Measurements from ENCODE around the gene TEDDM1. TPM values are rescaled to one million over a fixed set of nuclear protein-coding genes. Genes with fewer than 3 reads are reported as not detected.

TEDDM1 gene
- polyA plus RNA-seq, 1 donor (not counting 4 experiments of a cell fraction or from before 2014, with no cell fraction given), result not detected

DNA sequence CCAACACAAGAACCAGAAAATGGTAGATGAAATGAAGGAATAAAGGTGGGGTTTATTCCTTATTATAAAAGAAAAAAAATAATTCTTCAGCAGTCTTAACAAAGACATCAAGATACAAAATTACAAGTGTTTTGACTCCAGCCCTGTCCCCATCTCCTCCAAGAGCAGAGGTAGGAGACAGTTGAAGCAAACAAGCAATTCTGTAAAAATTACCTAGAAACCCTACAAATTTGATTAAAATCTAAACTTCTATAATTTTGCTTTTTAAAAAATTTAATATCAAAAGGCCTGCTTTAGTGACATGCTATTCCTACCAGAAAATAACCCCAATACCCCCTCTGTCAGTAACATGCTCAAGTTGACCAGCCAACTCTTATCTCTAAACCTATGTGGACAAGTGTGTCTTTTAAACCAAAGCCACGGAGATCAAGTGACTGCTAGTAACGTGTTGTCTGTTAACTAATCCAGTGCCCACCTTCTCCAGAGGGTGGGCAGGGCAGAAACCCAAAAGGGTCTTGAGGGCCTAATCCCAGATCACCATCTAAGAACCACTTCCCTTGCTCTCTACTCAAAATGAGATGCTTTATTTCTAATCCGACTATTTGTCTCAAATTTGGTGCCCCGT is 17.3 kb downstream of the TEDDM1 start:
- H3K27ac ChIP-seq (ENCODE audit: control insufficient read depth, insufficient read depth, low read length), result no peak overlapping the region
- no peaks in the 10 kb centered on the region for H3K27me3 ChIP-seq (ENCODE audit: control insufficient read depth, extremely low read depth, insufficient read depth, low read length)
- no peak overlapping the region for H2AFZ ChIP-seq (ENCODE audit: control insufficient read depth, low read length)
- FAIRE-seq, result no peak
- H3K79me2 ChIP-seq (ENCODE audit: control insufficient read depth, insufficient read depth, low read length), result peaks cover 7% of the 10 kb centered on the region
- peaks cover 33 to 36% of the 10 kb centered on the region in 2 experiments for H3K36me3 ChIP-seq (ENCODE audit: control insufficient read depth in 2 of 2, extremely low read depth in 1 of 2, insufficient read depth in 2 of 2, low read length in 2 of 2)
- H3K4me3 ChIP-seq (ENCODE audit: control insufficient read depth in 2 of 3, extremely low read depth in 1 of 3, insufficient read depth in 2 of 3, low read depth in 1 of 3, low read length in 3 of 3), result no peak overlapping the region
- no peaks in the 10 kb centered on the region for H3K9me1 ChIP-seq (ENCODE audit: control insufficient read depth, extremely low read depth, insufficient read depth, low read length)
- H3K4me1 ChIP-seq (ENCODE audit: control insufficient read depth, extremely low read depth, insufficient read depth, low read length), result no peaks in the 10 kb centered on the region
- no peak for DNase-seq (ENCODE audit: low read depth, low spot score)
- H3K9me3 ChIP-seq (ENCODE audit: control insufficient read depth, low read depth, low read length), result no peaks in the 10 kb centered on the region
- H4K20me1 ChIP-seq (ENCODE audit: control insufficient read depth, extremely low read depth, insufficient read depth, low read length), result peaks cover 3% of the 10 kb centered on the region
- H3K9ac ChIP-seq (ENCODE audit: control insufficient read depth, extremely low read depth, insufficient read depth, low read length), result no peak overlapping the region
- TF ChIP-seq CTCF (optimal IDR thresholded peaks at IDR 0.05 in 1 of 3, IDR thresholded peaks at IDR 0.05 in 1 of 3, conservative IDR thresholded peaks at IDR 0.05 in 1 of 3; ENCODE audit: extremely low read depth in 1 of 3, insufficient read depth in 2 of 3, low read length in 3 of 3), result no peak
- no peak for TF ChIP-seq EZH2 (IDR thresholded peaks at IDR 0.05; ENCODE audit: low read length)
- H3K4me2 ChIP-seq (ENCODE audit: control insufficient read depth, extremely low read depth, insufficient read depth, low read depth, low read length), result no peak overlapping the region
- dilution Hi-C loops (cut with MboI; ENCODE audit: extremely low pct_ligation_motif_present, low sequenced_read_pairs), result no loop called here

DNA sequence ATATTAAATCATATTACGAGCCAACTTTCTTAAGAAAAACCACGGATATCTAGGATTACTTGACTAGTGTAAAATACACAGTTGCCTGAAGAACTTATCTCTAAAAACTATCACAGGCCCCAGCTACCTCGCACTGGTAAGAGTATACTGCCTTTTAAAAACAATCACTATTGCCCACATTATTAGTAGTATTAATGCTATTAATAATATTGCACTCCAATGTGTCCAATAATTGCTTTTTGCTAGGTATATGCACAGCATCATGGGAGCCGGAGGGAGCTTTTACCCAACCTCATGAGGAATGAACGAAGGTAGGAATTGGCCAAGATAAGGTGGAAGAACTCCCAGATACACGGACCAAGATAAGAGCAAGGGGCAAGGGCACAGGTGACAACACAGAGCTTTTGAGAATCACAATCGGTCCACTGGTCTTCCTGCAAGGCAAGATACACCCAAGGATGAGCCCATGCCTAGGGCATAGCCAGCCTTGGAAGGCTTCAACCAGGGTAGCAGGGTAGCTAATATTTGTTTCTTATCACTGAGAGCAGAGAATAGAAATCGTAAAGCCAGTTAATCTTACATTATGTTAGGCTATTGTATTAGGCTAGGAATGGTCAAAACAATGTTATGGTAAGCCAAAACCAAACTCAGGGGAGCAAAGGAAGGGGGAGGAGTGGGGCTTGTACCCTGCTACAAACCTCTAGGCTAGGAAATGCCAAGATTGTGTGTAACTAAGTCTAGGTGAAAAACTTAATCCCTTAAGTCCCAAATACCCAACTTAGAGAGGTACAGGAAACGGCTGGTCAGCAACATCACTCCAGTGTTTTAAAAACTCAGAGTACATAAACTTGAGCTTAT is 18.3 kb downstream of the TEDDM1 start:
- Histone ChIP-seq H4K20me1 (ENCODE audit: control insufficient read depth, extremely low read depth, insufficient read depth, low read length) (no peaks in the 10 kb centered on the region), H3K4me2 (ENCODE audit: control insufficient read depth, extremely low read depth, insufficient read depth, low read depth, low read length) (no peak overlapping the region), H3K27me3 (ENCODE audit: control insufficient read depth, extremely low read depth, insufficient read depth, low read length) (no peaks in the 10 kb centered on the region), H2AFZ (ENCODE audit: control insufficient read depth, low read length) (no peak overlapping the region), H3K9ac (ENCODE audit: control insufficient read depth, extremely low read depth, insufficient read depth, low read length) (no peak overlapping the region), H3K9me1 (ENCODE audit: control insufficient read depth, extremely low read depth, insufficient read depth, low read length) (no peaks in the 10 kb centered on the region), H3K4me3 (ENCODE audit: control insufficient read depth in 2 of 3, extremely low read depth in 1 of 3, insufficient read depth in 2 of 3, low read depth in 1 of 3, low read length in 3 of 3) (no peak overlapping the region), H3K36me3 (ENCODE audit: control insufficient read depth in 2 of 2, extremely low read depth in 1 of 2, insufficient read depth in 2 of 2, low read length in 2 of 2) (peaks cover 23 to 29% of the 10 kb centered on the region in 2 experiments), H3K27ac (ENCODE audit: control insufficient read depth, insufficient read depth, low read length) (no peak overlapping the region), H3K4me1 (ENCODE audit: control insufficient read depth, extremely low read depth, insufficient read depth, low read length) (peaks cover 2% of the 10 kb centered on the region), H3K79me2 (ENCODE audit: control insufficient read depth, insufficient read depth, low read length) (no peaks in the 10 kb centered on the region), H3K9me3 (ENCODE audit: control insufficient read depth, low read depth, low read length) (no peaks in the 10 kb centered on the region)
- no peak for TF ChIP-seq EZH2 (IDR thresholded peaks at IDR 0.05; ENCODE audit: low read length)
- TF ChIP-seq CTCF (optimal IDR thresholded peaks at IDR 0.05 in 1 of 3, IDR thresholded peaks at IDR 0.05 in 1 of 3, conservative IDR thresholded peaks at IDR 0.05 in 1 of 3; ENCODE audit: extremely low read depth in 1 of 3, insufficient read depth in 2 of 3, low read length in 3 of 3), result no peak
- FAIRE-seq (no peak), DNase-seq (ENCODE audit: low read depth, low spot score) (no peak)
- dilution Hi-C loops (cut with MboI; ENCODE audit: extremely low pct_ligation_motif_present, low sequenced_read_pairs), result no loop called here
